ENCODE data around the gene CLCN6.

CLCN6 gene

GRCh38 chr1:11780380-11781147 lies 25.4 kb upstream of the CLCN6 start:
- DNase-seq, result no peak

DNA sequence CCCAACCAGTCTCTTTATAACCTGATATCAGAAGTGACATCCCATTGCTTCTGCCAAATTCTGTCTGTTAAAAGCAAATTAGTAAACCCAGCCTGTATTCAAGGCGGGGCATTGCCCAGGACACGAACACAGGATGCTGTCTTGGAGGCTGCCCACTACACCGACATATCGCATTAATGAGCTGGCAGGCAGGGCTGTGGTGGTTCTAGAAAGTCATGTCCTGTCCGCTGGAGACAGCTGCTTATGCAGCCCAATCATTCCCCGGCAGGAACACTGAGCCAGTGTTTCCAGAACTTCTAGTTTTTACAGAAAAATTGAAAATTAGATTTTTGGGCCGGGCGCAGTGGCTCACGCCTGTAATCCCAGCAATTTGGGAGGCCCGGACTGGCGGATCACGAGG lies 24.7 kb upstream of the CLCN6 start:
- DNase-seq, result no peak

GRCh38 chr1:11782127-11782708 lies 23.8 kb upstream of the CLCN6 start:
- DNase-seq, result no peak

DNA sequence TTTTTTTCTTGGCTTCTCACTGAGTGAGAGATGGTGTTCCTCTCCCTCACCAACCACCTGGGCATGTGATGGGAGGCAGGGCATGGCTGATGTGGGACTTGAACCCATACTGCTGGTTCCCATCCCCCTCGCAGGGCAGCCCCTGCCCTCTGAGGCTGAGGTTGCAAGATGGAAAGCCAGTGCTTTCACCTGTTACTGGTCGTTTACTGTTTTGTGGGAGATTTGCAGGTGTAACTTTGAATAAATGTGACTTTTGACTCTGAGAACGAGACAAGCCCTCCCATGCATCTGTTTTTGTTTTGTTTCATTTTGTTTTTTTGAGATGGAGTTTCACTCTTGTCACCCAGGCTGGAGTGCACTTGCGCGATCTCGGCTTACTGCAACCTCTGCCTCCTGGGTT lies 22.4 kb upstream of the CLCN6 start:
- no peak for DNase-seq

DNA sequence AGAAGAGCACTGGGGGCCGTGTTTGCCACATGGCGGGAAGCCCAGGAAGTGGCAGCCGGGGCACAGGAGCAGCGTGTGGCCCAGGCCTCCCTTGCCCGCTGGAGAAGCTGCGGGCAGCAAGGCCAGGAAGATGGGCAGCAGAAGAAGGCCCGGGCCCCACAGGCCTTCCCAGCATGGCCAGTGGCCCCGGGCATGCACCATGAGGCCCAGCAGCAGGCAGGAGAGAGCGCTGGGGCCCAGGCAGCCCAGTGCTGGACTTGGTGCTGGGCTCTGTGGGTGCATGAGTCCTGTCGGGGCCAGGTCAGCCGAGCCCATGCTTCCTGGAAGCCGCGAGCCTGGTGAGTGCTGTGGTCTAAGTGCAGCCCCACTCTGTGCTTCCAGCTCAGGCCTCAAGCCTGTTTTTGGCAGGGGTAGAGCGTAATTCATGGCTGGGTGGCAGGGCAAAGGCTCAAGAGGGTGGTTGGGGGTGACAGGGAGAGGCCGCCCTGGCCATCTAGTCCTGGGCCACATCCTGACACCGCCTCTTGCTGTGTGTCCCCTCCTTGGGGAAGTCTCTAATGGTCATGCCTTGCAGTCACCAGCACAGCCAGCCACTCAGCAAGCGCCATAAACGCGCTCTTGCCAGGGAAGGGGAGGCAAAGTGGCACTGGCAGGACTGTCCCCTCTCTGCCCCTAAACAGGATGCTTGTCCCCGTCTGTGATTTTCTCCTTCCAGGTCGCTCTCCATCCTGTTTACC lies 21.6 kb upstream of the CLCN6 start:
- no peak for DNase-seq

GRCh38 chr1:11784993-11785769 lies 20.8 kb upstream of the CLCN6 start:
- DNase-seq, result no peak

DNA sequence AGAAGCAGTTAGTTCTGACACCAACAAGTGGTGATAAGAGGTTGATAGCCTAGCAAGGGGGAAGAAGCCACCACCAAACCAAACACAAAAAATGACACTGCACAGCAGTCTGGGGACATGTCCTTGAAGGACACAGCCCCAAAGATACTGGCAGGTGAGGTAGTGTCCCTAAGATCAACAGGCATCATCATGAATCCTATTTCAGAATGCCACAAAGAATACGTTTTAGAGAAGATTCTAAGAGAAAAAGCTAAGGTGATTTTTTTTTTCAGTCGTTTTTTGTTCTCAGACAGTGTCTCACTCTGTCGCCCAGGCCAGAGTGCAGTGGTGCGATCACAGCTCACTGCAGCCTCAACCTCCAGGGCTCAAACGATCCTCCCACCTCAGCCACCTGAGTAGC lies 19.8 kb upstream of the CLCN6 start:
- no peak for DNase-seq

- no peak for DNase-seq
Observed at GRCh38 chr1:11787251-11787803, 18.7 kb upstream of the CLCN6 start.

DNA sequence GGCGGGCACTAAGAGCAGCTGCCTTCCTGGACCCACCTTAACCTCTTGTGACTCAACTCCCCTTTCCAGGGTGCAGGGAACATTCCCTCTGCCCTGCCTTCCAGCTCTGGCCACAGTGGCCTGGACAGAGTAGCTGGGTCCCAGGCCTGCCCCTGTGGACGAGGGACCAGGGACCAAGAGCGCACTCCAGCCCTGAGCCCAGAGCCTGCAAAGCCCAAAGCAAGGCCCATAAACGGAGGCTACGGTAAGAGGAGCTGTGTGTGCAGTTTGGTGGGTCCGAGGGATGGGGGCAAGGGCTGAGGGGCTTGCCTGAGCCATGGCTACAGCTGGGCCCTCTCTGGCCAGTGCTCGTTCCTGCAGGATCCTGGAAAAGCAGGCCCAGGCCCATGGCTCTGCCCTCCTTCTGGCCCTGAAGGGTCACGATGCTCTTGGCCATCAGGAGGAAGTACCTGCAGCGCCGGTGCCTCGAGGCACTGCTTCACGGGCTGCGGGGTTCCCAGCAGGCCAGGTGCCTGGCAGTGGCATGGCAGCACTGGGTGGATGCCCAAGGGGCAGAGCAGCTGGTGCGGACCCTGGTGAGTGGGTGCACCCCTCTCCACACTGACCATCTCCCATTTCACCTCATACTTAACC lies 18.1 kb upstream of the CLCN6 start:
- no peak for DNase-seq

DNA sequence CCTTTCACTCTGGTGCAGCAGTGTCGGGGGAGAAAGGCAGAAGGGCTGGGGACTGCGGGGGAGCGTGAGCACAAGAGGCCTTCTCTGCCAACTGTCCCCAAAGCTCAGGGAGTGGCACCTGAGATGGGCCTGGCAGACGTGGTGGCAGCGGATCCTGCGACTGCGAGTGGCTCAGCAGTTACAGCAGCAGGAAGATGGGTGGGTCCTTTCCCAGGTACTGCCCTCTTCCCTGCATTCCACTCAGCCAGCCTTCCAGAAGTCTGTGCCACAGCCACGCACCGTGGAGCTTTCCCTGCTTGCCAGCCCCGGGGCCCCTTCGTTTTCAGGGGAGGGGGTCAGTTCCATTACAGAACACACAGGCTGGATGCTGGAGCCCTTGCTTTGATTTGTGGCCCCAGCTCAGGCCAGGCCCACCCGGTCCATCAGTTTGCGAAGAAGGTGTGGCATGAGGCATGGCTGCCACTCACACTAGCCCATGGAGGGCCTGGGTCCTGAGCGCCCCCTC lies 17.4 kb upstream of the CLCN6 start:
- DNase-seq, result no peak

- no peak for DNase-seq
Observed at GRCh38 chr1:11789126-11790067, 16.6 kb upstream of the CLCN6 start.

- DNase-seq, result no peak
Observed at GRCh38 chr1:11790101-11790879, 15.7 kb upstream of the CLCN6 start.

DNA sequence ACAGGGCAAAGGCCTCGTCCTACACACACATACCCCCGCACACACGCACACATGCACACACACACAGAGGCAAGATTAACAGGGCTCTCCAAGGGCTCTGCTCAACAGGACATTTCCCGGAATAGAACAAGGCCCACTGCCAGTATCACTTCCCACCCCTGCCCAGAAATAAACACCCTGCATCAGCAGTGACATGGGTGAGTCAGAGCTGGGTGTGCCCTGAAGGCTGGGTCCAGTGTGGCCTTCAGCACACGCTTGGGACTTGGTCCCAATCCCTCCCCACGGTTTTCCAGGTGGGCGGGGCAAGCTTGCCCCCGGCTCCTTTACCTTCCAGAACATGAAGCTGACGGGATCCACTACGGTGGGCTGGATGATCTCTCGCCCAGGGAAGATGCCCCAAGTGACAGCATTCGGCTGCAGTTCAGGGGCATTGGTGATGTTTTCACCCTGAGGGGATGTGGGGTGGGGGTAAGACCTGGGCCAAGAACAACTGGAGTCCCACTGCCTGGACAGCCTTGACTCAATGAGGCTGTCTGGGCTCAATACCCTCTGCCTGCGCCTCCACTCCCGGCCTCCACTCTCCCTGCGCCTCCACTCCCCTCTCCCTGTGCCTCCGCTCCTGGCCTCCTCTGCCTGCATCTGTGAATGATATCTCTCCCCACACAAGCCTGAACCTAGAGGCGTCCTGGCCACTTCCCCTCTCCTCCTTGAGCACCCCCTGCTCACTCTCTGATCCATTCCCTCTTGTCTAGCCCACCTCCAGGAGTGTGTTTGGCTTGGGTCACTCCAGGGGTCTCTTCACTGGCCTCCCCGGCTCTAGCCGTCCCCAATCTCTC lies 14.9 kb upstream of the CLCN6 start:
- DNase-seq, result no peak

- no peak for DNase-seq
Observed at GRCh38 chr1:11792106-11792505, 13.9 kb upstream of the CLCN6 start.

DNA sequence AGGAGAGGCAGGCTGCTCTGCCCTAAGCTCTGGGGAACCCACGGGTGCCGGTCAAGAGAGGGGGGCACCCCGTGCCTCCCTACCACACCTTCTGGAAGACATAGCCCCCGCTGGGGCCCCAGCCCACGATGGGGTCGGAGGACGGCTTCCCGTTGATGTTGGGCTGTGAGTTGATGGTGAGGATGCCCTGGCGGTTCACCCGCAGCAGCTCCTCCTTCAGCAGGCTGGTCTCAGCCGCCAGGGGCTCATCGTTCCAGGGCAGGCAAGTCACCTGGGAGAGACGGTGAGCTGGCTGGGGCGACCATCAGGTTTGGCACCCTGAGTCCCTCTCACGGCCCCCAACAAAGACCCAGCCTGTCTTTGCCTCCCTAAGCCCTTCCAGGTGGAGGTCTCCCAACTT lies 12.2 kb upstream of the CLCN6 start:
- no peak for DNase-seq

DNA sequence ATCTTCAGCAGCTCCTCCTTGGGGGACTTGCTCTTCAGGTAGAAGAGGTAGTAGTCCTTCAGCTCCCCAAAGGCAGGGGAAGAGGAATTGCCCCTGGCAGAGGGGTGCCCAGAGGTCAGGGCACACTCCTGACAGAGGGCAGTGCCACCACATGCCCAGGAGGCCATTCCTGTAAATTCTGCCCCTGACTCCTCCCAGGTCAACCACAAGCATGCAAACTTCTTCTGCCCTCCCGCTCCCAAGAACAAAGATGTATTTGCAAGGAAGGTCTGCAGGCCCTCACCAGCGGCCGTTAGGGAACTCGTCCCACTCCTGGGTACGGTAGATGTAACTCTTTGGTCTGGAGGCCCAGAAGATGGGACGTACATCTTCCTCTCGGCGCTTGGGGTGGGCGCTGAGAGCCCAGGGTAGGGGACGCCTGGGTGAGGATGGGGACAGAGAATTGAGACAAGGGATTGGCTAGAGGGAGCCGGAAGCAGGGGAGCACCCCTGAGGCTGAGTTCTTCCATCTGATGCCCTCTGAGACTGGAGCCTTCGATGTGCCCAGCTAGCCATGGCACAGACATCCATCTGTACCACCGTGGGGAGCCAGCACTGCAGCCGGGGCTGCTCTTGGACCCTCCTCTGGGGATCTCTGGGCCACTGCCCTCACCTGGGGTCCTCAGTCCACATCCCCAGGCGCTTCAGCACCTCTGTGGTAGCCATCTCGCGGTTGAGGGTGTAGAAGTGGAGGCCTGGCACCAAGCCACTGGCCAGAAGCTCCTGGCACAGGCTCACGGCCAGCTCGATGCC lies 11.3 kb upstream of the CLCN6 start:
- no peak for DNase-seq

GRCh38 chr1:11795238-11795890 lies 10.6 kb upstream of the CLCN6 start:
- no peak for DNase-seq

All from NCI-H524 treated with DMSO at 0.1 percent for 48 hours (cell line).